GM11168 (cell line): Measurements from ENCODE around the gene PAK6.

Experiments
- in situ Hi-C: fragments of 300-500 bp; cut with MboI; formaldehyde crosslinking; loops from one replicate; pipeline ENCODE4 v1.12.0; 2022; ENCODE audit warnings: low sequenced_read_pairs; ENCODE audit not compliant: unreplicated experiment

PAK6 gene

GRCh38 chr15:40238532-40239403 lies at the start of gene PAK6:
PAK6 (plus strand) TSS chr15:40239063; CDS start chr15:40264786, 25,723 bp downstream.
- in situ Hi-C loops, result no loop called here

- in situ Hi-C loops, result no loop called here
Observed at GRCh38 chr15:40190591-40190990, 48.3 kb upstream of the PAK6 start.

- in situ Hi-C loops, result no loop called here
Observed at GRCh38 chr15:40192942-40193341, 45.9 kb upstream of the PAK6 start.

- in situ Hi-C loops, result no loop called here
Observed at GRCh38 chr15:40197434-40197833, 41.4 kb upstream of the PAK6 start.

- in situ Hi-C loops, result no loop called here
Observed at GRCh38 chr15:40198355-40199085, 40.3 kb upstream of the PAK6 start.

- in situ Hi-C loops, result no loop called here
Observed at GRCh38 chr15:40204100-40204499, 34.8 kb upstream of the PAK6 start.

GRCh38 chr15:40217166-40217824 lies 21.6 kb upstream of the PAK6 start:
- in situ Hi-C loops, result loop anchor here (5.0 kb wide), 1 partner anchor 55 kb away; no protein-coding TSS in a partner anchor

- in situ Hi-C loops, result loop anchor here (5.0 kb wide), 1 partner anchor 52 kb away; no protein-coding TSS in a partner anchor
Observed at GRCh38 chr15:40219801-40220200, 19.1 kb upstream of the PAK6 start.

GRCh38 chr15:40222131-40222530 lies 16.7 kb upstream of the PAK6 start:
- in situ Hi-C loops, result no loop called here

GRCh38 chr15:40226736-40227135 lies 12.1 kb upstream of the PAK6 start:
- in situ Hi-C loops, result no loop called here

- in situ Hi-C loops, result no loop called here
Observed at GRCh38 chr15:40229316-40229715, 9.5 kb upstream of the PAK6 start.

GRCh38 chr15:40229956-40230355 lies 8.9 kb upstream of the PAK6 start:
- in situ Hi-C loops, result no loop called here

GRCh38 chr15:40232625-40233070 lies 6.2 kb upstream of the PAK6 start:
- in situ Hi-C loops, result no loop called here

GRCh38 chr15:40233727-40234577 lies 4.9 kb upstream of the PAK6 start:
- in situ Hi-C loops, result no loop called here

GRCh38 chr15:40234783-40235182 lies 4.1 kb upstream of the PAK6 start:
- in situ Hi-C loops, result no loop called here

GRCh38 chr15:40235201-40235885 lies 3.5 kb upstream of the PAK6 start:
- in situ Hi-C loops, result no loop called here

GRCh38 chr15:40239404-40239692 lies 485 bp downstream of the PAK6 start:
- in situ Hi-C loops, result no loop called here

GRCh38 chr15:40239693-40240618 lies 1.1 kb downstream of the PAK6 start:
- in situ Hi-C loops, result no loop called here
